Caco-2 (cell line): Measurements from ENCODE around the gene GLRA2. TPM values are rescaled to one million over a fixed set of nuclear protein-coding genes. Genes with fewer than 3 reads are reported as not detected.

Source experiments
- BruUV-seq: library from RNA; stranded (reverse); fragments of 400-500 nt; replicated peaks from 2 replicates; lab custom pipeline; 2021; lab: Mats Ljungman, UMichigan
- CTCF ChIA-PET: fragments of 300-600 bp; sonication (Branson Sonifier 250); formaldehyde crosslinking; loops from one replicate; lab custom pipeline; 2022; ENCODE audit warnings: antibody characterized with exemption; lab: Charles Lee
- POLR2A ChIA-PET: fragments of 300-600 bp; sonication (Branson Sonifier 250); formaldehyde crosslinking; loops from one replicate; lab custom pipeline; 2022; ENCODE audit warnings: antibody characterized with exemption; lab: Charles Lee
- DNase-seq, 2 experiments: peaks; one replicate each; pipeline versions ENCODE4 v3.0.0 to v3.0.0-alpha.2; 2020 to 2022
- H3K27me3 ChIP-seq: replicated peaks from 2 replicates; pipeline ENCODE4 v1.6.0; 2011; ENCODE audit warnings: low read length; ENCODE audit not compliant: control insufficient read depth, insufficient read depth
- H3K36me3 ChIP-seq: 2 replicates; pipeline ENCODE4 v1.5.1; 2011; ENCODE audit warnings: low read length; ENCODE audit not compliant: control insufficient read depth, insufficient read depth
- H3K4me1 ChIP-seq: fragments of 250-450 bp; sonication (Bioruptor Pico); 2 replicates; pipeline ENCODE4 v1.5.1; 2020; ENCODE audit warnings: mild to moderate bottlenecking
- H3K4me3 ChIP-seq: 2 replicates; pipeline ENCODE4 v1.5.1; 2011; ENCODE audit warnings: low read depth, mild to moderate bottlenecking, control low read depth, low read length
- H3K9me3 ChIP-seq: fragments of 250-450 bp; sonication (Bioruptor Pico); 2 replicates; pipeline ENCODE4 v1.5.1; 2020; ENCODE audit warnings: mild to moderate bottlenecking, moderate library complexity
- H3K27ac Mint-ChIP-seq: one replicate; pipeline ENCODE4 v1.8.0; 2022; ENCODE audit warnings: mixed read lengths; ENCODE audit not compliant: unreplicated experiment
- H3K27me3 Mint-ChIP-seq: one replicate; pipeline ENCODE4 v1.8.0; 2022; ENCODE audit warnings: mixed read lengths; ENCODE audit not compliant: insufficient read depth, unreplicated experiment
- H3K36me3 Mint-ChIP-seq: one replicate; pipeline ENCODE4 v1.8.0; 2022; ENCODE audit warnings: mild to moderate bottlenecking, mixed read lengths; ENCODE audit not compliant: insufficient read depth, unreplicated experiment
- H3K4me1 Mint-ChIP-seq: one replicate; pipeline ENCODE4 v1.8.0; 2022; ENCODE audit warnings: low read depth, mixed read lengths; ENCODE audit not compliant: unreplicated experiment
- H3K4me3 Mint-ChIP-seq: one replicate; pipeline ENCODE4 v1.8.0; 2022; ENCODE audit warnings: mild to moderate bottlenecking, moderate library complexity, mixed read lengths; ENCODE audit not compliant: unreplicated experiment
- H3K9me3 Mint-ChIP-seq: one replicate; pipeline ENCODE4 v1.8.0; 2022; ENCODE audit warnings: mixed read lengths; ENCODE audit not compliant: unreplicated experiment
- intact Hi-C: fragments of 100-400 bp; cut with micrococcal nuclease; formaldehyde crosslinking; loops from one replicate; pipeline ENCODE4 v1.10.0; 2022; ENCODE audit not compliant: unreplicated experiment
- total RNA-seq: library from RNA; stranded (reverse); gene quantifications from 2 replicates; pipeline ENCODE4 v1.2.3, GENCODE V29; 2022
- TF ChIP-seq, protein P1 (sequence below), 2 experiments: fragments of 200-600 bp in 1 of 2; IDR thresholded peaks; 1 replicate in 1 of 2; 2 replicates in 1 of 2; pipeline versions ENCODE4 v1.5.1 to v1.8.0; 2011 to 2022; ENCODE audit warnings: antibody characterized with exemption in 1 of 2, control low read depth in 1 of 2, inconsistent platforms in 1 of 2, low read depth in 1 of 2, low read length in 1 of 2, mild to moderate bottlenecking in 1 of 2, moderate library complexity in 1 of 2; ENCODE audit not compliant: insufficient read depth in 1 of 2, severe bottlenecking in 1 of 2, unreplicated experiment in 1 of 2

GLRA2 gene
- total RNA-seq, 1 experiment from 2014 or later: not detected

GRCh38 chrX:14616836-14617235 is 87.5 kb downstream of the GLRA2 start:
- no peaks in the 10 kb centered on the region for H3K27me3 Mint-ChIP-seq
- H3K9me3 ChIP-seq: no peaks in the 10 kb centered on the region
- no peaks in the 10 kb centered on the region for H3K4me1 ChIP-seq
- no peaks in the 10 kb centered on the region for H3K9me3 Mint-ChIP-seq
- H3K27ac Mint-ChIP-seq: no peak overlapping the region
- TF ChIP-seq, protein P1, sequence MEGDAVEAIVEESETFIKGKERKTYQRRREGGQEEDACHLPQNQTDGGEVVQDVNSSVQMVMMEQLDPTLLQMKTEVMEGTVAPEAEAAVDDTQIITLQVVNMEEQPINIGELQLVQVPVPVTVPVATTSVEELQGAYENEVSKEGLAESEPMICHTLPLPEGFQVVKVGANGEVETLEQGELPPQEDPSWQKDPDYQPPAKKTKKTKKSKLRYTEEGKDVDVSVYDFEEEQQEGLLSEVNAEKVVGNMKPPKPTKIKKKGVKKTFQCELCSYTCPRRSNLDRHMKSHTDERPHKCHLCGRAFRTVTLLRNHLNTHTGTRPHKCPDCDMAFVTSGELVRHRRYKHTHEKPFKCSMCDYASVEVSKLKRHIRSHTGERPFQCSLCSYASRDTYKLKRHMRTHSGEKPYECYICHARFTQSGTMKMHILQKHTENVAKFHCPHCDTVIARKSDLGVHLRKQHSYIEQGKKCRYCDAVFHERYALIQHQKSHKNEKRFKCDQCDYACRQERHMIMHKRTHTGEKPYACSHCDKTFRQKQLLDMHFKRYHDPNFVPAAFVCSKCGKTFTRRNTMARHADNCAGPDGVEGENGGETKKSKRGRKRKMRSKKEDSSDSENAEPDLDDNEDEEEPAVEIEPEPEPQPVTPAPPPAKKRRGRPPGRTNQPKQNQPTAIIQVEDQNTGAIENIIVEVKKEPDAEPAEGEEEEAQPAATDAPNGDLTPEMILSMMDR (IDR thresholded peaks at IDR 0.05; ENCODE audit: insufficient read depth in 1 of 2, low read depth in 1 of 2, low read length in 1 of 2, severe bottlenecking in 1 of 2, unreplicated experiment in 1 of 2): no peak
- H3K27me3 ChIP-seq: no peaks in the 10 kb centered on the region
- no peaks in the 10 kb centered on the region for H3K4me1 Mint-ChIP-seq
- no peak overlapping the region for H3K4me3 ChIP-seq
- no TSS peak for BruUV-seq
- H3K4me3 Mint-ChIP-seq: no peak overlapping the region
- DNase-seq: no peak
- POLR2A ChIA-PET: no interaction called here
- no peaks in the 10 kb centered on the region for H3K36me3 ChIP-seq
- CTCF ChIA-PET: no interaction called here
- intact Hi-C loops: loop anchor here (10.0 kb wide), 1 partner anchor 78 kb away; no protein-coding TSS in a partner anchor
- no peaks in the 10 kb centered on the region for H3K36me3 Mint-ChIP-seq

GRCh38 chrX:14618177-14618965 is 89.0 kb downstream of the GLRA2 start:
- no peaks in the 10 kb centered on the region for H3K9me3 ChIP-seq
- CTCF ChIA-PET: no interaction called here
- POLR2A ChIA-PET: no interaction called here
- DNase-seq: no peak
- no peak overlapping the region for H3K4me3 Mint-ChIP-seq
- no peaks in the 10 kb centered on the region for H3K4me1 Mint-ChIP-seq
- no peaks in the 10 kb centered on the region for H3K27me3 Mint-ChIP-seq
- no peaks in the 10 kb centered on the region for H3K27me3 ChIP-seq
- no peaks in the 10 kb centered on the region for H3K36me3 ChIP-seq
- H3K4me1 ChIP-seq: no peaks in the 10 kb centered on the region
- TF ChIP-seq, protein P1 (IDR thresholded peaks at IDR 0.05; ENCODE audit: insufficient read depth in 1 of 2, low read depth in 1 of 2, low read length in 1 of 2, severe bottlenecking in 1 of 2, unreplicated experiment in 1 of 2): no peak
- BruUV-seq: no TSS peak
- no peaks in the 10 kb centered on the region for H3K9me3 Mint-ChIP-seq
- no peaks in the 10 kb centered on the region for H3K36me3 Mint-ChIP-seq
- intact Hi-C loops: loop anchor here (10.0 kb wide), 1 partner anchor 76 kb away; no protein-coding TSS in a partner anchor
- H3K4me3 ChIP-seq: no peak overlapping the region
- H3K27ac Mint-ChIP-seq: no peak overlapping the region

DNA sequence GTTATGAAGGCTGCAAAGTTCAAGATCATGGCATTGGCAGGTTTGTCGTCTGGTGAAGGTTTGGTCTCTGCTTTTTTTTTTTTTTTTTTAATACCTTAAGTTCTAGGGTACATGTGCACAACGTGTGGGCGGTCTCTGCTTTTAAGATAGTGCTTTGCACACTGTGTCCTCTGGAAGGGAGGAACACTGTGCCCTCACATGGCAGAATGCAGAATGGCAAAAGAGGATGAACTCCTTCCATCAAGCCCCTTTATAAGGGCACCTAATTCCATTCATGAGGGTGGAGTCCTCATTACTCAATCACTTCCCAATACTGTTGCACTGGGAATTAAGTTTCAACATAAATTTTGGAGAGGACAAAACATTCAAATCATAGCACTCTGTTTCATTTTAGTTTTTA is 101.4 kb downstream of the GLRA2 start:
- Histone ChIP-seq H3K9me3 (no peaks in the 10 kb centered on the region), H3K36me3 (no peaks in the 10 kb centered on the region), H3K4me3 (no peak overlapping the region), H3K4me1 (no peaks in the 10 kb centered on the region), H3K27me3 (no peaks in the 10 kb centered on the region)
- Mint-ChIP-seq H3K9me3 (no peaks in the 10 kb centered on the region), H3K27ac (no peak overlapping the region), H3K4me3 (no peak overlapping the region), H3K4me1 (no peaks in the 10 kb centered on the region), H3K36me3 (no peaks in the 10 kb centered on the region), H3K27me3 (peaks cover 5% of the 10 kb centered on the region)
- DNase-seq: peak in 1 of 2 experiments; percentile 1
- TF ChIP-seq, protein P1 (IDR thresholded peaks at IDR 0.05; ENCODE audit: insufficient read depth in 1 of 2, low read depth in 1 of 2, low read length in 1 of 2, severe bottlenecking in 1 of 2, unreplicated experiment in 1 of 2): no peak
- intact Hi-C loops: no loop called here
- no TSS peak for BruUV-seq
- ChIA-PET CTCF (no interaction called here), POLR2A (no interaction called here)
